Liver (tissue), 3 donors: ENCODE results near the gene EHD4.

Source experiments
- GABPA ChIP-seq, 2 donors: IDR thresholded peaks in 1 of 2; conservative IDR thresholded peaks in 1 of 2; 2 replicates each; pipeline ENCODE4 v1.6.1; 2016; ENCODE audit warnings: antibody characterized with exemption in 2 of 2, mild to moderate bottlenecking in 1 of 2, moderate library complexity in 1 of 2
- NR2F2 ChIP-seq: IDR thresholded peaks from 2 replicates; pipeline ENCODE4 v1.6.1; 2016; ENCODE audit warnings: antibody characterized with exemption
- RAD21 ChIP-seq, 2 donors: IDR thresholded peaks; 2 replicates each; pipeline ENCODE4 v1.6.1; 2016; ENCODE audit warnings: antibody characterized with exemption in 2 of 2, mild to moderate bottlenecking in 2 of 2
- SP1 ChIP-seq: IDR thresholded peaks from 2 replicates; pipeline ENCODE4 v1.6.1; 2018; ENCODE audit warnings: antibody characterized with exemption, mild to moderate bottlenecking
- TAF1 ChIP-seq: conservative IDR thresholded peaks from 2 replicates; pipeline ENCODE4 v1.6.1; 2016; ENCODE audit warnings: antibody characterized with exemption, mild to moderate bottlenecking
- YY1 ChIP-seq: IDR thresholded peaks from 2 replicates; pipeline ENCODE4 v1.6.1; 2016; ENCODE audit warnings: antibody characterized with exemption, mild to moderate bottlenecking
- TF ChIP-seq, protein P1 (sequence below): IDR thresholded peaks from 2 replicates; pipeline ENCODE4 v1.6.1; 2016; ENCODE audit warnings: antibody characterized with exemption
- TF ChIP-seq, protein P2 (sequence below): fragments of 150-350 bp; IDR thresholded peaks from 2 replicates; pipeline ENCODE4 v1.5.1; 2017; ENCODE audit warnings: improper control_type of control experiment, low read depth, low read length; ENCODE audit not compliant: missing input control
- TF ChIP-seq, protein P3 (sequence below): IDR thresholded peaks from 2 replicates; pipeline ENCODE4 v1.6.1; 2016; ENCODE audit warnings: antibody characterized with exemption
- TF ChIP-seq, protein P4 (sequence below): IDR thresholded peaks from 2 replicates; pipeline ENCODE4 v1.6.1; 2016; ENCODE audit warnings: antibody characterized with exemption
- TF ChIP-seq, protein P5 (sequence below): IDR thresholded peaks from 2 replicates; pipeline ENCODE4 v1.6.1; 2016; ENCODE audit warnings: antibody characterized with exemption, mild to moderate bottlenecking
- donor health status: healthy.
- donor health status: healthy.

DNA sequence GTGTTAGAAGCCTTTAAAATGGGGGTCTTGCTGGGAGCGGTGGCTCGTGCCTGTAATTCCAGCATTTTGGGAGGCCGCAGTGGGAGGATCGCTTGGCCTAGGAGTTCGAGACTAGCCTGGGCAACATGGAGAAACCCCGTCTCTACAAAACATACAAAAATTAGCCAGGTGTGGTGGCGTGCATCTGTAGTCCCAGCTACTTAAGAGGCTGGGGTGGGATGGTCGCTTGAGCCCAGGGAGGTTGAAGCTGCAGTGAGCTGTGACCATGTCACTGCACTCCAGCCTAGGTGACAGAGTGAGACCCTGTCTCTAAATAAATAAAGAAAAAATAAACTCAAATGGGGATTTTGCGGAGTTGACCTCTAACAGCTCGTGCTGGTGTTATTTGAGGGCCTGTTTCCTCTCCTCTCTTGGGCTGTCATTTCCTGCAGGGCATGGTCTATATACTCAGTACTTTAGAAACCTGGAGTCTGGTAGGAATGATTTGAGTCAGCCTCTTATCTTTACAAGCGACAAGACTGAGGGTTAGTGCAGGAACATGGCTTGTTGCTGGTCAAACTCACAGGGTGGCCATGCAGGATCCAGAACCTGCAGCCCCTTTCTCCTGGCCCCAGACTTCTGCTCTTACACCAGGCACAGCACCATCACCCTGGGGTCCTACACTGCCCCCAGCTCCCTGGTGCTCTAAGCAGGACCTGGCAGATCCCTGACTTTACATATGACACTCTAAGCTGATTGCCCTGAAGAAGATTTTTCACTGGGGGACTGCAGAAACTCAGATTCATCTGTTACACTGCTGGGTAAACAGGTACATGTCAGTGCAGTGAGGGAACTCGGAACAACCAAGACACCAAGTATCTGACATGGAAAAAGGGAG lies 15.1 kb downstream of the EHD4 start:
- TF ChIP-seq, protein P1, sequence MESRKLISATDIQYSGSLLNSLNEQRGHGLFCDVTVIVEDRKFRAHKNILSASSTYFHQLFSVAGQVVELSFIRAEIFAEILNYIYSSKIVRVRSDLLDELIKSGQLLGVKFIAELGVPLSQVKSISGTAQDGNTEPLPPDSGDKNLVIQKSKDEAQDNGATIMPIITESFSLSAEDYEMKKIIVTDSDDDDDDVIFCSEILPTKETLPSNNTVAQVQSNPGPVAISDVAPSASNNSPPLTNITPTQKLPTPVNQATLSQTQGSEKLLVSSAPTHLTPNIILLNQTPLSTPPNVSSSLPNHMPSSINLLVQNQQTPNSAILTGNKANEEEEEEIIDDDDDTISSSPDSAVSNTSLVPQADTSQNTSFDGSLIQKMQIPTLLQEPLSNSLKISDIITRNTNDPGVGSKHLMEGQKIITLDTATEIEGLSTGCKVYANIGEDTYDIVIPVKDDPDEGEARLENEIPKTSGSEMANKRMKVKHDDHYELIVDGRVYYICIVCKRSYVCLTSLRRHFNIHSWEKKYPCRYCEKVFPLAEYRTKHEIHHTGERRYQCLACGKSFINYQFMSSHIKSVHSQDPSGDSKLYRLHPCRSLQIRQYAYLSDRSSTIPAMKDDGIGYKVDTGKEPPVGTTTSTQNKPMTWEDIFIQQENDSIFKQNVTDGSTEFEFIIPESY, result no peak
- TF ChIP-seq, protein P2, sequence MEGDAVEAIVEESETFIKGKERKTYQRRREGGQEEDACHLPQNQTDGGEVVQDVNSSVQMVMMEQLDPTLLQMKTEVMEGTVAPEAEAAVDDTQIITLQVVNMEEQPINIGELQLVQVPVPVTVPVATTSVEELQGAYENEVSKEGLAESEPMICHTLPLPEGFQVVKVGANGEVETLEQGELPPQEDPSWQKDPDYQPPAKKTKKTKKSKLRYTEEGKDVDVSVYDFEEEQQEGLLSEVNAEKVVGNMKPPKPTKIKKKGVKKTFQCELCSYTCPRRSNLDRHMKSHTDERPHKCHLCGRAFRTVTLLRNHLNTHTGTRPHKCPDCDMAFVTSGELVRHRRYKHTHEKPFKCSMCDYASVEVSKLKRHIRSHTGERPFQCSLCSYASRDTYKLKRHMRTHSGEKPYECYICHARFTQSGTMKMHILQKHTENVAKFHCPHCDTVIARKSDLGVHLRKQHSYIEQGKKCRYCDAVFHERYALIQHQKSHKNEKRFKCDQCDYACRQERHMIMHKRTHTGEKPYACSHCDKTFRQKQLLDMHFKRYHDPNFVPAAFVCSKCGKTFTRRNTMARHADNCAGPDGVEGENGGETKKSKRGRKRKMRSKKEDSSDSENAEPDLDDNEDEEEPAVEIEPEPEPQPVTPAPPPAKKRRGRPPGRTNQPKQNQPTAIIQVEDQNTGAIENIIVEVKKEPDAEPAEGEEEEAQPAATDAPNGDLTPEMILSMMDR, result no peak
- no peak for TF ChIP-seq NR2F2
- no peak for TF ChIP-seq RAD21 (IDR thresholded peaks at IDR 0.05)
- TF ChIP-seq, protein P3, sequence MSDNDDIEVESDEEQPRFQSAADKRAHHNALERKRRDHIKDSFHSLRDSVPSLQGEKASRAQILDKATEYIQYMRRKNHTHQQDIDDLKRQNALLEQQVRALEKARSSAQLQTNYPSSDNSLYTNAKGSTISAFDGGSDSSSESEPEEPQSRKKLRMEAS, result no peak
- TF ChIP-seq GABPA (IDR thresholded peaks at IDR 0.05 in 1 of 2, conservative IDR thresholded peaks at IDR 0.05 in 1 of 2), result no peak
- no peak for TF ChIP-seq SP1
- TF ChIP-seq YY1, result no peak
- TF ChIP-seq, protein P4, sequence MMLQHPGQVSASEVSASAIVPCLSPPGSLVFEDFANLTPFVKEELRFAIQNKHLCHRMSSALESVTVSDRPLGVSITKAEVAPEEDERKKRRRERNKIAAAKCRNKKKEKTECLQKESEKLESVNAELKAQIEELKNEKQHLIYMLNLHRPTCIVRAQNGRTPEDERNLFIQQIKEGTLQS, result no peak
- TF ChIP-seq, protein P5, sequence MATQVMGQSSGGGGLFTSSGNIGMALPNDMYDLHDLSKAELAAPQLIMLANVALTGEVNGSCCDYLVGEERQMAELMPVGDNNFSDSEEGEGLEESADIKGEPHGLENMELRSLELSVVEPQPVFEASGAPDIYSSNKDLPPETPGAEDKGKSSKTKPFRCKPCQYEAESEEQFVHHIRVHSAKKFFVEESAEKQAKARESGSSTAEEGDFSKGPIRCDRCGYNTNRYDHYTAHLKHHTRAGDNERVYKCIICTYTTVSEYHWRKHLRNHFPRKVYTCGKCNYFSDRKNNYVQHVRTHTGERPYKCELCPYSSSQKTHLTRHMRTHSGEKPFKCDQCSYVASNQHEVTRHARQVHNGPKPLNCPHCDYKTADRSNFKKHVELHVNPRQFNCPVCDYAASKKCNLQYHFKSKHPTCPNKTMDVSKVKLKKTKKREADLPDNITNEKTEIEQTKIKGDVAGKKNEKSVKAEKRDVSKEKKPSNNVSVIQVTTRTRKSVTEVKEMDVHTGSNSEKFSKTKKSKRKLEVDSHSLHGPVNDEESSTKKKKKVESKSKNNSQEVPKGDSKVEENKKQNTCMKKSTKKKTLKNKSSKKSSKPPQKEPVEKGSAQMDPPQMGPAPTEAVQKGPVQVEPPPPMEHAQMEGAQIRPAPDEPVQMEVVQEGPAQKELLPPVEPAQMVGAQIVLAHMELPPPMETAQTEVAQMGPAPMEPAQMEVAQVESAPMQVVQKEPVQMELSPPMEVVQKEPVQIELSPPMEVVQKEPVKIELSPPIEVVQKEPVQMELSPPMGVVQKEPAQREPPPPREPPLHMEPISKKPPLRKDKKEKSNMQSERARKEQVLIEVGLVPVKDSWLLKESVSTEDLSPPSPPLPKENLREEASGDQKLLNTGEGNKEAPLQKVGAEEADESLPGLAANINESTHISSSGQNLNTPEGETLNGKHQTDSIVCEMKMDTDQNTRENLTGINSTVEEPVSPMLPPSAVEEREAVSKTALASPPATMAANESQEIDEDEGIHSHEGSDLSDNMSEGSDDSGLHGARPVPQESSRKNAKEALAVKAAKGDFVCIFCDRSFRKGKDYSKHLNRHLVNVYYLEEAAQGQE, result no peak
- no peak for TF ChIP-seq TAF1
